CD14-positive monocyte (primary cell): ENCODE results near the gene CACNA1C. TPM values are rescaled to one million over a fixed set of nuclear protein-coding genes. Genes with fewer than 3 reads are reported as not detected.

Source experiments
- DNase-seq, 3 donors: peaks; one replicate each; pipeline ENCODE4 v3.0.0-alpha.2; 2011 to 2022
- H2AFZ ChIP-seq: 2 replicates; pipeline ENCODE4 v1.6.0; 2012; ENCODE audit warnings: mild to moderate bottlenecking, low read depth, low read length, inconsistent platforms; ENCODE audit not compliant: insufficient read depth, poor library complexity, severe bottlenecking
- H3K27ac ChIP-seq, 2 donors: 1 replicate in 1 of 2; 2 replicates in 1 of 2; pipeline ENCODE4 v1.5.1; 2012 to 2013; ENCODE audit warnings: low read length in 2 of 2, control low read depth in 1 of 2, inconsistent platforms in 1 of 2, low read depth in 1 of 2, mild to moderate bottlenecking in 1 of 2
- H3K27me3 ChIP-seq, 2 donors: one replicate each; pipeline versions ENCODE4 v1.6.0 to v1.6.1; 2011 to 2013; ENCODE audit warnings: low read length in 2 of 2; ENCODE audit not compliant: control insufficient read depth in 2 of 2, insufficient read depth in 2 of 2
- H3K36me3 ChIP-seq, 2 donors: replicated peaks in 1 of 2; 1 replicate in 1 of 2; 2 replicates in 1 of 2; pipeline versions ENCODE4 v1.5.1 to v1.6.1; 2012 to 2013; ENCODE audit warnings: low read length in 2 of 2, control low read depth in 1 of 2, inconsistent platforms in 1 of 2, mild to moderate bottlenecking in 1 of 2; ENCODE audit not compliant: insufficient read depth in 2 of 2, control insufficient read depth in 1 of 2
- H3K4me1 ChIP-seq, 2 donors: 1 replicate in 1 of 2; 2 replicates in 1 of 2; pipeline versions ENCODE4 v1.5.1 to v1.6.1; 2012 to 2013; ENCODE audit warnings: low read length in 2 of 2, control low read depth in 1 of 2, inconsistent platforms in 1 of 2, mild to moderate bottlenecking in 1 of 2, moderate library complexity in 1 of 2; ENCODE audit not compliant: insufficient read depth in 2 of 2, control insufficient read depth in 1 of 2
- H3K4me2 ChIP-seq: replicated peaks from 2 replicates; pipeline ENCODE3; 2012; ENCODE audit warnings: low read length, moderate library complexity, mild to moderate bottlenecking; ENCODE audit not compliant: poor library complexity, severe bottlenecking; ENCODE audit errors: extremely low read depth
- H3K4me3 ChIP-seq, 3 experiments: fragments of 200-600 bp in 1 of 3; sonication (generic) in 1 of 3; replicated peaks in 1 of 3; 1 replicate in 2 of 3; 2 replicates in 1 of 3; pipeline ENCODE4 v1.5.1; 2011 to 2013; ENCODE audit warnings: low read length in 3 of 3, mild to moderate bottlenecking in 3 of 3, control low read depth in 2 of 3, low read depth in 2 of 3, inconsistent platforms in 1 of 3, moderate library complexity in 1 of 3
- H3K79me2 ChIP-seq: 2 replicates; pipeline ENCODE4 v1.6.0; 2012; ENCODE audit warnings: mild to moderate bottlenecking, control low read depth, inconsistent platforms, low read length, moderate library complexity; ENCODE audit not compliant: insufficient read depth
- H3K9ac ChIP-seq: 2 replicates; pipeline ENCODE4 v1.6.0; 2017; ENCODE audit warnings: low read length, mild to moderate bottlenecking; ENCODE audit not compliant: insufficient read depth, poor library complexity, severe bottlenecking
- H3K9me3 ChIP-seq, 2 donors: replicated peaks in 1 of 2; 1 replicate in 1 of 2; 2 replicates in 1 of 2; pipeline versions ENCODE4 v1.5.1 to v1.6.1; 2012 to 2013; ENCODE audit warnings: low read length in 2 of 2, control low read depth in 1 of 2; ENCODE audit not compliant: control insufficient read depth in 1 of 2, insufficient read depth in 1 of 2
- H4K20me1 ChIP-seq: 2 replicates; pipeline ENCODE4 v1.6.0; 2012; ENCODE audit warnings: mild to moderate bottlenecking, low read length, control low read depth, moderate library complexity; ENCODE audit not compliant: insufficient read depth
- H3K27ac Mint-ChIP-seq, 7 donors: one replicate each; pipeline ENCODE4 v1.8.0; 2020; ENCODE audit warnings: mild to moderate bottlenecking in 7 of 7, mixed read lengths in 7 of 7, moderate library complexity in 6 of 7, inconsistent platforms in 2 of 7
- H3K27me3 Mint-ChIP-seq, 3 donors: one replicate each; pipeline ENCODE4 v1.8.0; 2021 to 2022; ENCODE audit warnings: low read depth in 3 of 3, mild to moderate bottlenecking in 3 of 3, mixed read lengths in 3 of 3, moderate library complexity in 3 of 3, inconsistent platforms in 1 of 3
- H3K36me3 Mint-ChIP-seq, 2 donors: one replicate each; pipeline ENCODE4 v1.8.0; 2020; ENCODE audit warnings: mixed read lengths in 2 of 2, inconsistent platforms in 1 of 2, mild to moderate bottlenecking in 1 of 2
- H3K4me1 Mint-ChIP-seq: one replicate; pipeline ENCODE4 v1.8.0; 2020; ENCODE audit warnings: mild to moderate bottlenecking, mixed read lengths
- H3K4me3 Mint-ChIP-seq, 2 donors: one replicate each; pipeline ENCODE4 v1.8.0; 2020; ENCODE audit warnings: mild to moderate bottlenecking in 2 of 2, mixed read lengths in 2 of 2, moderate library complexity in 1 of 2
- H3K9me3 Mint-ChIP-seq, 7 donors: one replicate each; pipeline ENCODE4 v1.8.0; 2020 to 2022; ENCODE audit warnings: mixed read lengths in 7 of 7, mild to moderate bottlenecking in 6 of 7, moderate library complexity in 6 of 7, inconsistent platforms in 2 of 7
- CTCF ChIP-seq: fragments of 200-600 bp; IDR thresholded peaks from one replicate; pipeline ENCODE4 v1.8.0; 2022; ENCODE audit warnings: antibody characterized with exemption, mild to moderate bottlenecking
- WGBS: methylation state at CpG from one replicate; pipeline ENCODE4 v1.1.5; 2013; ENCODE audit warnings: missing lambda C conversion rate; ENCODE audit not compliant: insufficient coverage; 5-methylcytosine and 5-hydroxymethylcytosine counted together
- intact Hi-C, 2 donors: fragments of 100-400 bp; cut with micrococcal nuclease; formaldehyde crosslinking; loops; one replicate each; pipeline versions ENCODE4 v1.15.0 to v1.15.1; 2023
- polyA plus RNA-seq, 3 donors: library from polyadenylated mRNA; depleted of rRNA in 1 of 3; unstranded in 2 of 3; stranded (reverse) in 1 of 3; fragments of 300-500 nt in 2 of 3; fragments of >200 nt in 1 of 3; fragmentation: Illumina TruSeq in 2 of 3; gene quantifications; 1 replicate in 2 of 3; 2 replicates in 1 of 3; pipeline ENCODE4 v1.2.3, GENCODE V29; 2012 to 2021

Gene CACNA1C
- polyA plus RNA-seq, 3 donors, result not detected

GRCh38 chr12:2247596-2247995, 194.8 kb downstream of the CACNA1C start:
- intact Hi-C loops, result no loop called here
- no peak overlapping the region for H3K4me2 ChIP-seq
- H3K27me3 ChIP-seq, result no peaks in the 10 kb centered on the region
- no peak for TF ChIP-seq CTCF
- H3K36me3 ChIP-seq, result no peaks in the 10 kb centered on the region
- H2AFZ ChIP-seq, result no peak overlapping the region
- H3K27ac ChIP-seq, result no peak overlapping the region
- no peaks in the 10 kb centered on the region for H3K79me2 ChIP-seq
- H3K4me1 ChIP-seq, result no peaks in the 10 kb centered on the region
- 4% methylated on average over 3 of the region's 5 CpGs for WGBS
- H3K27me3 Mint-ChIP-seq, result peaks cover 0 to 3% (median 3%) of the 10 kb centered on the region in 3 donors
- DNase-seq, result no peak
- H3K36me3 Mint-ChIP-seq, result no peaks in the 10 kb centered on the region
- no peaks in the 10 kb centered on the region for H3K9me3 ChIP-seq
- no peaks in the 10 kb centered on the region for H4K20me1 ChIP-seq
- no peaks in the 10 kb centered on the region for H3K9me3 Mint-ChIP-seq
- H3K27ac Mint-ChIP-seq, result no peak overlapping the region
- no peak overlapping the region for H3K4me3 Mint-ChIP-seq
- H3K4me3 ChIP-seq, result no peak overlapping the region
- H3K4me1 Mint-ChIP-seq, result peaks cover 7% of the 10 kb centered on the region
- no peak overlapping the region for H3K9ac ChIP-seq

DNA sequence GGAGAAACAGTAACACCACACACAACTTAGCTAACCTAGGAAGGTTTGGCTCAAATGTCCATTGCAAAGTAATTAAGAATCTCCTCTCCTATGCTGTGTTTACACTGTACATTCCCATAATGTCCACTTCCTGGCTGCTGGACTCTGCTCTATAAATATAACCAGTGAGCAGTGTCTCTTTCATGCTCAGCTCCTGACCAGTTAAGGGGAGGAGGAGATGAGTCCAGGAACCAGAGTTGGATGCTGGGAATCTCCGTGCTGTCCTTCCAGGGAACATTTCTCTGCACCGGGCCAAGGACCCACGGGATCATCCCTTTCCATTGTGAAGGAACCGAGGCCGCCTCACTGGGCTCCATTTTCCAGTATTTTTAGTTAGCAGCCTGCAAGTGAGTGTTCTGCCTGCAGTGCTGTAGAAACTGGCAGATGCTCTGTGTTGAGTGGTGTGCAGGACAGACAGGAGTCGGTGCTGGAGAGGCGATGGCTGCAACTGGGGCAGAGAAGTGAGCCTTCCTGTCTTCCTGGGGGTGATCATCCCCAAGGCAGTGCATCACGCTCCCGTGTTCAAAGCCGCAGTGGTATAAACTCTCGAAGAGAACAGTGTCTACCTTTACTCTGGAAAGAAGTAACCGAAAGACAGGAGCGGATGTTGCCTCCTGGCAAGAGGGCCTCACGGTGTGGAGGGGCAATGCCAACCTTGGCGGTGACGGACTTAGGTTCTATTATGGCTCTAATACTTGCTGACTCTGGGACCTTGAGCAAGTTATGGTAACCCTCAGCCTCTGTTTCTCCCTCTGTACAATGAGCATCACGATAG, 195.5 kb downstream of the CACNA1C start:
- Histone ChIP-seq H3K9ac (no peak overlapping the region), H3K4me1 (no peaks in the 10 kb centered on the region), H3K4me2 (no peak overlapping the region), H3K27ac (no peak overlapping the region), H2AFZ (no peak overlapping the region), H3K9me3 (no peaks in the 10 kb centered on the region), H3K79me2 (no peaks in the 10 kb centered on the region), H3K27me3 (no peaks in the 10 kb centered on the region), H4K20me1 (no peaks in the 10 kb centered on the region), H3K4me3 (no peak overlapping the region), H3K36me3 (no peaks in the 10 kb centered on the region)
- Mint-ChIP-seq H3K9me3 (peaks cover 0 to 2% (median 0%) of the 10 kb centered on the region in 7 donors), H3K4me3 (no peak overlapping the region), H3K4me1 (peaks cover 10% of the 10 kb centered on the region), H3K27ac (no peak overlapping the region), H3K36me3 (no peaks in the 10 kb centered on the region), H3K27me3 (peaks cover 0 to 3% (median 2%) of the 10 kb centered on the region in 3 donors)
- TF ChIP-seq CTCF, result no peak
- no peak for DNase-seq
- intact Hi-C loops, result no loop called here
- WGBS, result 96% methylated on average over 16 of the region's 17 CpGs
